ENCODE data around the gene C1orf146.
"Not testable (repeated sequence)": the region's sequence is repeated elsewhere in the genome, so short reads cannot be mapped to it uniquely, and the experiment has no call there.

The C1orf146 gene

GRCh38 chr1:92217721-92218120, at the start of gene C1orf146:
Gene C1orf146 (plus strand): TSS chr1:92217915. CDS start chr1:92231421, 13,506 bp downstream.
- no peak for DNase-seq

GRCh38 chr1:92168657-92169056, 49.1 kb upstream of the C1orf146 start:
- DNase-seq, result no peak

GRCh38 chr1:92169214-92170005, 48.3 kb upstream of the C1orf146 start:
- no peak for DNase-seq

GRCh38 chr1:92184632-92185031, 33.1 kb upstream of the C1orf146 start:
- DNase-seq, result no peak

- no peak for DNase-seq
These were observed 31.6 kb upstream of the C1orf146 start for GRCh38 chr1:92186081-92186480.

- DNase-seq, result no peak
These were observed 29.1 kb upstream of the C1orf146 start for GRCh38 chr1:92188436-92189255.

- no peak for DNase-seq
These were observed 26.0 kb upstream of the C1orf146 start for GRCh38 chr1:92191726-92192125.

GRCh38 chr1:92192246-92192645, 25.5 kb upstream of the C1orf146 start:
- no peak for DNase-seq

- no peak for DNase-seq
These were observed 23.2 kb upstream of the C1orf146 start for GRCh38 chr1:92194511-92194910.

GRCh38 chr1:92201973-92202372, 15.7 kb upstream of the C1orf146 start:
- DNase-seq, result no peak

GRCh38 chr1:92203105-92203504, 14.6 kb upstream of the C1orf146 start:
- DNase-seq, result no peak

- DNase-seq, result no peak
These were observed 7.0 kb upstream of the C1orf146 start for GRCh38 chr1:92210701-92211100.

GRCh38 chr1:92211166-92211565, 6.5 kb upstream of the C1orf146 start:
- no peak for DNase-seq

GRCh38 chr1:92218559-92218958, 844 bp downstream of the C1orf146 start:
- DNase-seq, result no peak

GRCh38 chr1:92219028-92219427, 1.3 kb downstream of the C1orf146 start:
- DNase-seq, result no peak

GRCh38 chr1:92228401-92228800, 10.7 kb downstream of the C1orf146 start:
- no peak for DNase-seq

GRCh38 chr1:92230736-92231135, 13.0 kb downstream of the C1orf146 start:
- DNase-seq, result no peak

GRCh38 chr1:92240034-92240433, 22.3 kb downstream of the C1orf146 start:
- DNase-seq, result no peak

GRCh38 chr1:92244376-92244775, 26.7 kb downstream of the C1orf146 start:
- DNase-seq, result no peak

- DNase-seq, result not testable (repeated sequence)
These were observed 37.0 kb downstream of the C1orf146 start for GRCh38 chr1:92254714-92255113.

GRCh38 chr1:92259350-92259749, 41.6 kb downstream of the C1orf146 start:
- DNase-seq, result no peak

- no peak for DNase-seq
These were observed 44.8 kb downstream of the C1orf146 start for GRCh38 chr1:92262516-92262915.

- DNase-seq, result no peak
These were observed 55.3 kb downstream of the C1orf146 start for GRCh38 chr1:92273039-92273438.

GRCh38 chr1:92274939-92275338, 57.2 kb downstream of the C1orf146 start:
- no peak for DNase-seq

Data from stimulated activated CD4-positive, alpha-beta T cell treated with anti-CD3 and anti-CD28 coated beads, Interleukin-1b, Interleukin-23, amount 100 ng/mL, for 48 hours (primary cell).